ENCODE measurements around the gene WAPL. TPM values are rescaled to one million over a fixed set of nuclear protein-coding genes. Genes with fewer than 3 reads are reported as not detected.
A peak's percentile ranks its signal among the peaks of the same experiment; 100 is the strongest.

The WAPL gene
- total and polyA plus RNA-seq, 9 of the 15 experiments (the other 6 are each of a cell fraction or from before 2014, with no cell fraction given): 14.3 to 36.4 (median 25.3) TPM

DNA sequence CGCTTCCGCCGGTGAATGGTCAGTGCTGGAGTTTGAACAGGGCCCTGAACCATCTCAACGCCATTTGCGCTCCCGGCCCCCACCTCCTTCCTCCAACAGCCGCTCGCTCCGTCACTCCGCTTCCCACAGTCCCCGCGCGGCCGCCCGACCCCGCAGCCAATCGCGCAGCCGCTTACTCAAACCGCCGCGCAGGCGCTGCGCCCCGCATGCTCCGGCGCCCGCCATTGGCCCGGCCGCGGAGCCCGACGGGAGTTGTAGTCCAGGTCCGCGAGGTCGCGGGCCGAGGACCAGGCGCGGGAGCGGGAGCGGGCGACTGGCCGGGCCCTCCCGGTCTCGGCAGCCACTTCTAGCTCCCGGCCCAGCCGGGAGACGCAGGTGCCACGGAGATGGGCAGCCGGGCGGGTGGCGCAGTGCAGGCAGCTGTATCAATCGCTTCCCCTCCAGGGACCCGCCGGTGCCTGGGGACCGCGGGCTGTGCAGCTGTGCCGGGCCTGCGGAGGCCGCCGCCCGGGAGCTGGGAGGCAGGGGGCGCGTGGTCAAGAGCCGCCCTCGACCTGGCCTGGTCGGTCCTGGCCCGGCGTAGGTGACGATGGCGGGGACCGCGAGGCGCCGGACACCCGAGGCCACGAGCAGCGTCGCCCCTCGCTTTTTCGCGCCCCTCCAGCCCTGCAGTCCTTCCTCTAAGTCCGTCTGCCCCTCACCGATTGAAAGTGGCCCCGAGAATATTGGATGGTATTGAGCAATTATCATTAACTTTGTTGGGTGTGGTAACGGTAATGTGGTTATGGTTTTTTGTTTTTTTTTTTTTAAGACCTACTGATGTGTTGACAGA lies at the start of gene WAPL (continued):
- TF ChIP-seq JUND (IDR thresholded peaks at IDR 0.05; ENCODE audit: borderline replicate concordance, low read depth, low read length): 0 out of 2 replicates have a peak, but pooled peaks have one; percentile 2
- TF ChIP-seq JUND (tag; IDR thresholded peaks at IDR 0.05; ENCODE audit: borderline replicate concordance, low read depth, low read length): no peak; the same call in 2 of the 3 replicates
- TF ChIP-seq, protein P1, sequence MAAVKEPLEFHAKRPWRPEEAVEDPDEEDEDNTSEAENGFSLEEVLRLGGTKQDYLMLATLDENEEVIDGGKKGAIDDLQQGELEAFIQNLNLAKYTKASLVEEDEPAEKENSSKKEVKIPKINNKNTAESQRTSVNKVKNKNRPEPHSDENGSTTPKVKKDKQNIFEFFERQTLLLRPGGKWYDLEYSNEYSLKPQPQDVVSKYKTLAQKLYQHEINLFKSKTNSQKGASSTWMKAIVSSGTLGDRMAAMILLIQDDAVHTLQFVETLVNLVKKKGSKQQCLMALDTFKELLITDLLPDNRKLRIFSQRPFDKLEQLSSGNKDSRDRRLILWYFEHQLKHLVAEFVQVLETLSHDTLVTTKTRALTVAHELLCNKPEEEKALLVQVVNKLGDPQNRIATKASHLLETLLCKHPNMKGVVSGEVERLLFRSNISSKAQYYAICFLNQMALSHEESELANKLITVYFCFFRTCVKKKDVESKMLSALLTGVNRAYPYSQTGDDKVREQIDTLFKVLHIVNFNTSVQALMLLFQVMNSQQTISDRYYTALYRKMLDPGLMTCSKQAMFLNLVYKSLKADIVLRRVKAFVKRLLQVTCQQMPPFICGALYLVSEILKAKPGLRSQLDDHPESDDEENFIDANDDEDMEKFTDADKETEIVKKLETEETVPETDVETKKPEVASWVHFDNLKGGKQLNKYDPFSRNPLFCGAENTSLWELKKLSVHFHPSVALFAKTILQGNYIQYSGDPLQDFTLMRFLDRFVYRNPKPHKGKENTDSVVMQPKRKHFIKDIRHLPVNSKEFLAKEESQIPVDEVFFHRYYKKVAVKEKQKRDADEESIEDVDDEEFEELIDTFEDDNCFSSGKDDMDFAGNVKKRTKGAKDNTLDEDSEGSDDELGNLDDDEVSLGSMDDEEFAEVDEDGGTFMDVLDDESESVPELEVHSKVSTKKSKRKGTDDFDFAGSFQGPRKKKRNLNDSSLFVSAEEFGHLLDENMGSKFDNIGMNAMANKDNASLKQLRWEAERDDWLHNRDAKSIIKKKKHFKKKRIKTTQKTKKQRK (IDR thresholded peaks at IDR 0.05; ENCODE audit: borderline replicate concordance, low read depth, low read length): no peak
- TF ChIP-seq CC2D1A (IDR thresholded peaks at IDR 0.05): no peak
- TF ChIP-seq ZSCAN29 (IDR thresholded peaks at IDR 0.05): no peak
- TF ChIP-seq BRD9 (IDR thresholded peaks at IDR 0.05; ENCODE audit: low read depth, partially characterized antibody): no peak
- no peak for TF ChIP-seq KLF16 (IDR thresholded peaks at IDR 0.05)
- TF ChIP-seq CHD4 (IDR thresholded peaks at IDR 0.05; ENCODE audit: insufficient read depth, insufficient replicate concordance, low read depth, low read length, poor library complexity, severe bottlenecking): no peak
- no peak for TF ChIP-seq HDAC8 (tag; IDR thresholded peaks at IDR 0.05)
- TF ChIP-seq ZNF354B (CRISPR knock-in tag; IDR thresholded peaks at IDR 0.05): no peak
- TF ChIP-seq ZBTB17 (CRISPR knock-in tag; IDR thresholded peaks at IDR 0.05): no peak
- TF ChIP-seq, protein P2, sequence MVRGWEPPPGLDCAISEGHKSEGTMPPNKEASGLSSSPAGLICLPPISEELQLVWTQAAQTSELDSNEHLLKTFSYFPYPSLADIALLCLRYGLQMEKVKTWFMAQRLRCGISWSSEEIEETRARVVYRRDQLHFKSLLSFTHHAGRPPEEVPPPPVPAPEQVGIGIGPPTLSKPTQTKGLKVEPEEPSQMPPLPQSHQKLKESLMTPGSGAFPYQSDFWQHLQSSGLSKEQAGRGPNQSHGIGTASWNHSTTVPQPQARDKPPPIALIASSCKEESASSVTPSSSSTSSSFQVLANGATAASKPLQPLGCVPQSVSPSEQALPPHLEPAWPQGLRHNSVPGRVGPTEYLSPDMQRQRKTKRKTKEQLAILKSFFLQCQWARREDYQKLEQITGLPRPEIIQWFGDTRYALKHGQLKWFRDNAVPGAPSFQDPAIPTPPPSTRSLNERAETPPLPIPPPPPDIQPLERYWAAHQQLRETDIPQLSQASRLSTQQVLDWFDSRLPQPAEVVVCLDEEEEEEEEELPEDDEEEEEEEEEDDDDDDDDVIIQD (CRISPR knock-in tag; IDR thresholded peaks at IDR 0.05): no peak
- TF ChIP-seq NCOR1 (IDR thresholded peaks at IDR 0.05): no peak
- peak; percentile 68; the same call in 1 of the 2 replicates for TF ChIP-seq EP400 (IDR thresholded peaks at IDR 0.05)
- peak; percentile 81 for TF ChIP-seq GMEB1 (CRISPR knock-in tag; IDR thresholded peaks at IDR 0.05)
- TF ChIP-seq ATF1 (CRISPR knock-in tag; IDR thresholded peaks at IDR 0.05): 0 out of 2 replicates have a peak, but pooled peaks have one; percentile 24
- TF ChIP-seq ATF1 (tag; IDR thresholded peaks at IDR 0.05): peak; percentile 84
- TF ChIP-seq, protein P3, sequence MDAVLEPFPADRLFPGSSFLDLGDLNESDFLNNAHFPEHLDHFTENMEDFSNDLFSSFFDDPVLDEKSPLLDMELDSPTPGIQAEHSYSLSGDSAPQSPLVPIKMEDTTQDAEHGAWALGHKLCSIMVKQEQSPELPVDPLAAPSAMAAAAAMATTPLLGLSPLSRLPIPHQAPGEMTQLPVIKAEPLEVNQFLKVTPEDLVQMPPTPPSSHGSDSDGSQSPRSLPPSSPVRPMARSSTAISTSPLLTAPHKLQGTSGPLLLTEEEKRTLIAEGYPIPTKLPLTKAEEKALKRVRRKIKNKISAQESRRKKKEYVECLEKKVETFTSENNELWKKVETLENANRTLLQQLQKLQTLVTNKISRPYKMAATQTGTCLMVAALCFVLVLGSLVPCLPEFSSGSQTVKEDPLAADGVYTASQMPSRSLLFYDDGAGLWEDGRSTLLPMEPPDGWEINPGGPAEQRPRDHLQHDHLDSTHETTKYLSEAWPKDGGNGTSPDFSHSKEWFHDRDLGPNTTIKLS (IDR thresholded peaks at IDR 0.05; ENCODE audit: borderline replicate concordance, low read depth): peak; percentile 81; the same call in 1 of the 2 replicates
- no peak for TF ChIP-seq NR2F6 (CRISPR knock-in tag; IDR thresholded peaks at IDR 0.05)
- TF ChIP-seq ZNF778 (CRISPR knock-in tag; IDR thresholded peaks at IDR 0.05): no peak
- TF ChIP-seq ZSCAN32 (CRISPR knock-in tag; IDR thresholded peaks at IDR 0.05): no peak

All from K562 (cell line).